Loucy (cell line): Measurements from ENCODE around the gene RELL2.

Experiments used
- H2AFZ ChIP-seq: fragments of 200-600 bp; sonication (generic); 2 replicates; pipeline ENCODE4 v1.6.0; 2016; ENCODE audit warnings: antibody characterized with exemption, mild to moderate bottlenecking, low read length, moderate library complexity
- H3F3A ChIP-seq: fragments of 200-600 bp; 2 replicates; pipeline ENCODE4 v1.6.0; 2016; ENCODE audit warnings: antibody characterized with exemption, low read depth, mild to moderate bottlenecking
- H3K27me3 ChIP-seq: fragments of 200-600 bp; sonication (generic); 2 replicates; pipeline ENCODE4 v1.6.1; 2014; ENCODE audit warnings: low read length, mild to moderate bottlenecking; ENCODE audit not compliant: insufficient read depth, poor library complexity, severe bottlenecking
- H3K36me3 ChIP-seq: fragments of 200-600 bp; sonication (generic); 2 replicates; pipeline ENCODE4 v1.6.1; 2016; ENCODE audit warnings: low read length; ENCODE audit not compliant: insufficient read depth
- H3K4me1 ChIP-seq: fragments of 200-600 bp; sonication (generic); 2 replicates; pipeline ENCODE4 v1.5.1; 2014; ENCODE audit warnings: low read length, mild to moderate bottlenecking; ENCODE audit not compliant: insufficient read depth, poor library complexity, severe bottlenecking
- H3K4me2 ChIP-seq: fragments of 200-600 bp; sonication (generic); 2 replicates; pipeline ENCODE4 v1.6.0; 2014; ENCODE audit warnings: antibody characterized with exemption, low read length, low read depth, mild to moderate bottlenecking; ENCODE audit not compliant: poor library complexity, severe bottlenecking
- H3K4me3 ChIP-seq: fragments of 200-600 bp; sonication (generic); 2 replicates; pipeline ENCODE4 v1.5.1; 2014; ENCODE audit warnings: low read length, mild to moderate bottlenecking, mixed read lengths; ENCODE audit not compliant: poor library complexity, severe bottlenecking
- H3K79me2 ChIP-seq: fragments of 200-600 bp; sonication (generic); 2 replicates; pipeline ENCODE4 v1.6.1; 2014; ENCODE audit warnings: low read length; ENCODE audit not compliant: insufficient read depth
- H3K9ac ChIP-seq: fragments of 200-600 bp; sonication (generic); 2 replicates; pipeline ENCODE4 v1.6.0; 2014; ENCODE audit warnings: mild to moderate bottlenecking, low read depth, low read length, moderate library complexity; ENCODE audit not compliant: poor library complexity, severe bottlenecking
- H3K9me2 ChIP-seq: fragments of 200-600 bp; sonication (generic); replicated peaks from 2 replicates; pipeline ENCODE4 v1.6.1; 2016; ENCODE audit warnings: low read depth, low read length, mixed read lengths
- H3K9me3 ChIP-seq: fragments of 200-600 bp; sonication (generic); 2 replicates; pipeline ENCODE4 v1.6.1; 2014; ENCODE audit warnings: mild to moderate bottlenecking, antibody characterized with exemption, low read length, low read depth; ENCODE audit not compliant: insufficient read depth
- H4K20me1 ChIP-seq: fragments of 200-600 bp; sonication (generic); 2 replicates; pipeline ENCODE4 v1.6.0; 2014; ENCODE audit warnings: antibody characterized with exemption, low read length, mild to moderate bottlenecking; ENCODE audit not compliant: insufficient read depth, poor library complexity, severe bottlenecking
- EZH2phosphoT487 ChIP-seq: fragments of 200-600 bp; IDR thresholded peaks from 2 replicates; pipeline ENCODE4 v1.6.1; 2018; ENCODE audit warnings: antibody characterized with exemption, mild to moderate bottlenecking, moderate library complexity, borderline replicate concordance
- TF ChIP-seq, protein P1 (sequence below): fragments of 200-600 bp; sonication (generic); conservative IDR thresholded peaks from 2 replicates; pipeline ENCODE4 v1.5.1; 2014; ENCODE audit warnings: mild to moderate bottlenecking, antibody characterized with exemption, low read length

RELL2 gene

DNA sequence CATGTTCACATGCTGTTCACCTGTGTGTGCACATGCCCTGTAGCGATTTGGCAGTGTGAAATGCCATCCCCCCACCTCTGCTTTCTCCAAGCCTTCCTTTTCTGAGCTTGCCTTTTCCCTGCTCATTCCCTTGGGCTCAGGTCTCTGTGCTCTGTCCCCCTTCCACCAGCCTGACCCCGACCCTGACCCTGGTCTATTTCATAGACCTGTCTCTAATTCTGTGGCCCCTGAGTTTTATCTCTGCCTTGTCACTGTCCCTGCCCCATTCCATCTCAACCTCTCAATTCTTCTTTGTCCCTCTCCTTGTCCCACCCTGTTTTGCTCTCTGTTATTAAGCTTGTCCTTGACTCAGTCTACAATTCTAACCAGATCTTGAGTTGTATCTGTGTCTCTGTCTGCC lies 44.5 kb downstream of the RELL2 start:
- TF ChIP-seq EZH2phosphoT487 = no peak
- TF ChIP-seq, protein P1, sequence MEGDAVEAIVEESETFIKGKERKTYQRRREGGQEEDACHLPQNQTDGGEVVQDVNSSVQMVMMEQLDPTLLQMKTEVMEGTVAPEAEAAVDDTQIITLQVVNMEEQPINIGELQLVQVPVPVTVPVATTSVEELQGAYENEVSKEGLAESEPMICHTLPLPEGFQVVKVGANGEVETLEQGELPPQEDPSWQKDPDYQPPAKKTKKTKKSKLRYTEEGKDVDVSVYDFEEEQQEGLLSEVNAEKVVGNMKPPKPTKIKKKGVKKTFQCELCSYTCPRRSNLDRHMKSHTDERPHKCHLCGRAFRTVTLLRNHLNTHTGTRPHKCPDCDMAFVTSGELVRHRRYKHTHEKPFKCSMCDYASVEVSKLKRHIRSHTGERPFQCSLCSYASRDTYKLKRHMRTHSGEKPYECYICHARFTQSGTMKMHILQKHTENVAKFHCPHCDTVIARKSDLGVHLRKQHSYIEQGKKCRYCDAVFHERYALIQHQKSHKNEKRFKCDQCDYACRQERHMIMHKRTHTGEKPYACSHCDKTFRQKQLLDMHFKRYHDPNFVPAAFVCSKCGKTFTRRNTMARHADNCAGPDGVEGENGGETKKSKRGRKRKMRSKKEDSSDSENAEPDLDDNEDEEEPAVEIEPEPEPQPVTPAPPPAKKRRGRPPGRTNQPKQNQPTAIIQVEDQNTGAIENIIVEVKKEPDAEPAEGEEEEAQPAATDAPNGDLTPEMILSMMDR = no peak
- no peaks in the 10 kb centered on the region for H3K9me3 ChIP-seq
- H3K4me2 ChIP-seq = no peak overlapping the region
- no peaks in the 10 kb centered on the region for H3K9me2 ChIP-seq
- peaks cover 21% of the 10 kb centered on the region for H3K4me1 ChIP-seq
- no peak overlapping the region for H3K9ac ChIP-seq
- no peak overlapping the region for H3K4me3 ChIP-seq
- no peak overlapping the region for H2AFZ ChIP-seq
- H3K79me2 ChIP-seq = no peaks in the 10 kb centered on the region
- H3K36me3 ChIP-seq = no peaks in the 10 kb centered on the region
- H4K20me1 ChIP-seq = no peaks in the 10 kb centered on the region
- H3F3A ChIP-seq = no peaks in the 10 kb centered on the region
- no peaks in the 10 kb centered on the region for H3K27me3 ChIP-seq

DNA sequence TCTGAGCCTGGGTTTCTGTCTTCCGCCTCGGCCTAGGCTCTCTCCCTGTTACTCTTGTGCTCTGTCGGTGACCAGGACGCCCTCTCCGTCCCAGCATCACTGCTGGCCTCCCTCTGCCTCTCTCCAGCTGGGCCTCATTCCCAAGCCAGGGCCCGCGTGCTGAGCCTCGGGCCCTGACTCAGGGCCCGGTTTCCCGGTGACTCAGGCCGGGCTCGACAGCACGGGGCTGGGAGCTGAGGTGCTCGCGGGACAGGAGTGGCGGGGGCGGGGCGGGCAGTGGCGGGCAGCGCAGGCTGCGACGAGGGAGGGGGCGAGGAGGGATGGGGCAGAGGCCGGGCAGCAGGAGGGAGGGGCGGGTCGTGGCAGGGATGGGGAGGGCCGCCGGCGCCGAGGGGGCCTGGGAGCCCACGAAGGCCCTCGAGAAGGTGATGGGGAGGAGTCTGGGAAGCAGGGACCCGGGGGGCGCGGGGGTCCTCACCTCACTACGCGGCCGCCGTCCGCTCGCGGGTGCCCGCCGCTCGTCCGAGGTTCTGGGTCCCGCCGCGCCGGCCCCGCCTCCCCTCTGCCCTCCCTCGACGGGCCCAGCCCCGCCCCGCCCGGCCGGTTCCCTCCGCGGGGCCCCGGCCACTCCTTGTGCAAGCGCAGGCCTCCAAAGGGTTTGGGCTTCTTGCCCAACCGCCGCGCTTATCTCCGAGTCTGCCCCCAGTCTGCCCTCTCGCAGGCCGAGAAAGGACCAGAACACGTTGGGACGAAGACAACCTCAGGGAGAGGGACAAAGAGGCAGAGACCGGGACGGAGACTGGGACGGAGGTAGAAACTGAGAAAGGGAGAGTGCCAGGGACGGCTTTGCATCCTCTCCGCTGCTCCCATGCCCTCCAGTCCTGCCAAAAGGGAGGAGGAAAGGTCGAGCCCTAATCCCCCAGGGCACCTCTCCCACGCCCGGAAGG lies 45.2 kb downstream of the RELL2 start, which contains the start of gene ARAP3:
Gene ARAP3 (minus strand): TSS at position 536 of the 947 bp plus-strand sequence. CDS start 1,744 bp downstream, outside the sequence.
- Histone ChIP-seq H2AFZ (no peak within 1 kb of the TSS), H3K9ac (no peak within 1 kb of the TSS), H3K4me2 (peak within 1 kb of the TSS; percentile 52)

DNA sequence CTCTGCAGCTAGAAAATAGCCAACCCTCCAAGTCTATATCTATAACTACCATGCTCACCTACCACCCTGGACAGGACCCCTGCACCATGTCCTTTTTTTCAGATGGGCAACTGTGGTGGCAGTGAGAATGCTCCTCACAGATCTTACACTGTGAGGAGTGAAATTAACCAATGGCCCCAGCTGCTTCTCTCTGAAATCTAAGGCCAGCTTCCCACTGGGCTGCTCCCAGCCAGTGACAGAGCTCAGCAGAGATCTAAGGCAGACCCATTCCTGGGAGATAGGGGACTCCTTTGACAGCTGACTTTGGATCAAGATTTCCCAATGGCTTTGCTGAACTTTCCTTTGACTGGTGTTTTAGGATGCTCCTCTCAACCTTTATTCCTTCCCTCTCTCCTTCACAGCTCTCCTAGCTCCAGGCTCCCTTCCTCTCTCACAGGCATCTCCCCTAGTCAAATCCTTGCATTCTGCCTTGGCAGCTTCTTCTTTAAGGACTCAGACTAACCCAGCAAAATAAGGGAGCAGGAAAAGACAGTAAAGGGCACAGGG lies 46.9 kb downstream of the RELL2 start:
- Histone ChIP-seq H2AFZ (peak overlapping the region; percentile 41; the same call in 1 of the 2 replicates), H3K9ac (peak overlapping the region; percentile 14), H3K4me3 (no peak overlapping the region), H3K27me3 (no peaks in the 10 kb centered on the region), H3K36me3 (no peaks in the 10 kb centered on the region), H3K4me2 (peak overlapping the region; percentile 52), H4K20me1 (no peaks in the 10 kb centered on the region), H3K9me2 (no peaks in the 10 kb centered on the region), H3K79me2 (no peaks in the 10 kb centered on the region), H3K4me1 (peaks cover 21% of the 10 kb centered on the region), H3F3A (no peaks in the 10 kb centered on the region), H3K9me3 (no peaks in the 10 kb centered on the region)
- TF ChIP-seq EZH2phosphoT487 = no peak
- TF ChIP-seq, protein P1 = no peak

More for the DNA sequence above, 45.2 kb downstream of the RELL2 start, which contains the start of gene ARAP3:
- Histone ChIP-seq H3K27me3 (no peaks in the 10 kb centered on the region), H4K20me1 (no peaks in the 10 kb centered on the region), H3K4me1 (peaks cover 21% of the 10 kb centered on the region), H3K79me2 (no peaks in the 10 kb centered on the region), H3K9me2 (no peaks in the 10 kb centered on the region), H3K9me3 (no peaks in the 10 kb centered on the region), H3K36me3 (no peaks in the 10 kb centered on the region), H3K4me3 (no peak within 1 kb of the TSS), H3F3A (no peaks in the 10 kb centered on the region)
- TF ChIP-seq EZH2phosphoT487 = no peak
- TF ChIP-seq, protein P1 = no peak
